GM12878 (cell line): ENCODE data around the gene MYBBP1A. TPM values are rescaled to one million over a fixed set of nuclear protein-coding genes. Genes with fewer than 3 reads are reported as not detected.

ENCODE experiments used
- ATAC-seq: fragments of 200-7000 bp; cut with Tn5 transposase; 3 replicates; pipeline ENCODE4 v1.9.1; 2020; ENCODE audit warnings: mild to moderate bottlenecking, moderate library complexity
- BruUV-seq: library from RNA; stranded (reverse); fragments of 400-500 nt; replicated peaks from 2 replicates; lab custom pipeline; 2021; lab: Mats Ljungman, UMichigan
- CTCF ChIA-PET: fragments of 300-600 bp; sonication (Branson Sonifier 250); formaldehyde crosslinking; extraction: SDS; loops from one replicate; lab custom pipeline; 2021; ENCODE audit warnings: inconsistent platforms; lab: Yijun Ruan, JAX
- POLR2A ChIA-PET: fragments of 350-600 bp; formaldehyde crosslinking; extraction: SDS; loops from one replicate; lab custom pipeline; 2021; ENCODE audit warnings: inconsistent platforms; lab: Charles Lee
- RAD21 ChIA-PET: fragments of 300-600 bp; sonication (Branson Sonifier 250); formaldehyde crosslinking; loops from one replicate; lab custom pipeline; 2023; ENCODE audit warnings: antibody characterized with exemption; ENCODE audit not compliant: unreplicated experiment; lab: Charles Lee
- SMC1A ChIA-PET: fragments of 300-600 bp; sonication (Branson Sonifier 250); formaldehyde crosslinking; loops from one replicate; lab custom pipeline; 2023; ENCODE audit not compliant: unreplicated experiment, uncharacterized antibody; lab: Charles Lee
- DNase-seq: peaks from one replicate; pipeline ENCODE4 v3.0.0-alpha.2; 2011; ENCODE audit warnings: low read depth, low spot score
- FAIRE-seq: peaks from 3 replicates; lab custom pipeline; 2011; peaks lifted over from hg19 to GRCh38; lab: Jason Lieb, UNC
- H2AFZ ChIP-seq: 2 replicates; pipeline ENCODE4 v1.6.0; 2011; ENCODE audit warnings: low read depth, low read length, control low read depth; ENCODE audit not compliant: control insufficient read depth
- H3K27ac ChIP-seq: 2 replicates; pipeline ENCODE4 v1.5.1; 2011; ENCODE audit warnings: control low read depth; ENCODE audit not compliant: control insufficient read depth, insufficient read depth
- H3K27me3 ChIP-seq, 2 experiments: replicated peaks in 1 of 2; 2 replicates each; pipeline versions ENCODE4 v1.6.0 to v1.6.1; 2011; ENCODE audit warnings: low read length in 1 of 2; ENCODE audit not compliant: control insufficient read depth in 2 of 2, insufficient read depth in 2 of 2
- H3K36me3 ChIP-seq, 2 experiments: 2 replicates each; pipeline ENCODE4 v1.5.1; 2011; ENCODE audit warnings: low read length in 1 of 2; ENCODE audit not compliant: control insufficient read depth in 2 of 2, insufficient read depth in 2 of 2
- H3K4me1 ChIP-seq: 2 replicates; pipeline ENCODE4 v1.6.1; 2011; ENCODE audit warnings: mild to moderate bottlenecking, low read length, moderate library complexity, mixed read lengths; ENCODE audit not compliant: control insufficient read depth, insufficient read depth
- H3K4me2 ChIP-seq: 2 replicates; pipeline ENCODE4 v1.6.0; 2011; ENCODE audit warnings: control low read depth; ENCODE audit not compliant: control insufficient read depth, insufficient read depth
- H3K4me3 ChIP-seq: fragments of 200-600 bp; sonication (generic); 2 replicates; pipeline ENCODE4 v1.5.1; 2016
- H3K79me2 ChIP-seq: 2 replicates; pipeline ENCODE4 v1.6.0; 2011; ENCODE audit warnings: low read length; ENCODE audit not compliant: control insufficient read depth, insufficient read depth
- H3K9ac ChIP-seq: 2 replicates; pipeline ENCODE4 v1.8.0; 2011; ENCODE audit warnings: low read length, control low read depth, mixed read lengths; ENCODE audit not compliant: control insufficient read depth, insufficient read depth
- H3K9me3 ChIP-seq: replicated peaks from 3 replicates; pipeline ENCODE4 v1.5.1; 2011; ENCODE audit warnings: mild to moderate bottlenecking, low read length; ENCODE audit not compliant: control insufficient read depth, insufficient read depth
- H4K20me1 ChIP-seq: 2 replicates; pipeline ENCODE4 v1.6.0; 2011; ENCODE audit not compliant: control insufficient read depth, insufficient read depth
- ATF7 ChIP-seq: fragments of 450-650 bp; IDR thresholded peaks from 2 replicates; pipeline ENCODE4 v1.6.1; 2016; ENCODE audit warnings: low read depth, mild to moderate bottlenecking
- CBX3 ChIP-seq: fragments of 200-600 bp; sonication (generic); IDR thresholded peaks from 2 replicates; pipeline ENCODE4 v1.6.1; 2016; ENCODE audit warnings: low read depth, borderline replicate concordance
- EP300 ChIP-seq, 2 experiments: fragments of 150-350 bp in 1 of 2; IDR thresholded peaks; 2 replicates each; pipeline ENCODE4 v1.6.1; 2011 to 2012; ENCODE audit warnings: low read depth in 2 of 2, low read length in 2 of 2, borderline replicate concordance in 1 of 2, improper control_type of control experiment in 1 of 2, inconsistent platforms in 1 of 2; ENCODE audit not compliant: control insufficient read depth in 1 of 2
- MEF2A ChIP-seq: IDR thresholded peaks from 2 replicates; pipeline ENCODE4 v1.6.1; 2011; ENCODE audit warnings: low read depth, mild to moderate bottlenecking, low read length, moderate library complexity; ENCODE audit not compliant: insufficient read depth
- NR2C2 ChIP-seq: IDR thresholded peaks from 2 replicates; pipeline ENCODE4 v1.6.1; 2011; ENCODE audit warnings: borderline replicate concordance, low read depth; ENCODE audit not compliant: control insufficient read depth, insufficient read length
- RELA ChIP-seq: fragments of 450-650 bp; IDR thresholded peaks from 2 replicates; pipeline ENCODE4 v1.8.0; 2014; ENCODE audit warnings: borderline replicate concordance; ENCODE audit not compliant: partially characterized antibody
- SMAD1 ChIP-seq: fragments of 450-650 bp; IDR thresholded peaks from 2 replicates; pipeline ENCODE4 v1.6.1; 2018; ENCODE audit warnings: mild to moderate bottlenecking, low read depth; ENCODE audit not compliant: partially characterized antibody
- SMC3 ChIP-seq: IDR thresholded peaks from 2 replicates; pipeline ENCODE4 v1.6.1; 2011; ENCODE audit warnings: low read length, improper control_type of control experiment, borderline replicate concordance
- YY1 ChIP-seq: IDR thresholded peaks from 2 replicates; pipeline ENCODE4 v1.6.1; 2011; ENCODE audit warnings: low read depth, mild to moderate bottlenecking, low read length
- ZBED1 ChIP-seq: IDR thresholded peaks from 2 replicates; pipeline ENCODE4 v1.6.1; 2016; ENCODE audit warnings: borderline replicate concordance
- WGBS: methylation state at CpG from one replicate; pipeline ENCODE4 v1.1.6; 2016; ENCODE audit warnings: low lambda C conversion rate; ENCODE audit not compliant: insufficient replicate concordance, insufficient coverage; ENCODE audit errors: missing lambda C conversion rate; 5-methylcytosine and 5-hydroxymethylcytosine counted together
- in situ Hi-C: fragments of 300-500 bp; cut with MboI; formaldehyde crosslinking; loops from 9 replicates; pipeline ENCODE4 v1.14.3; 2018; ENCODE audit warnings: mixed read lengths
- intact Hi-C: fragments of 100-400 bp; cut with micrococcal nuclease; formaldehyde crosslinking; loops from one replicate; pipeline ENCODE4 v1.14.2; 2022; ENCODE audit not compliant: unreplicated experiment
- polyA plus RNA-seq, 11 experiments: library from polyadenylated mRNA; depleted of rRNA in 4 of 11; unstranded in 6 of 11; stranded (reverse) in 5 of 11; fragments of >200 nt; fragmentation: Nextera tagmentation in 4 of 11; fragmentation: Illumina TruSeq in 1 of 11; extraction: Ambion mirVana in 4 of 11; extraction: Trizol in 1 of 11; gene quantifications; 1 replicate in 1 of 11; 2 replicates in 10 of 11; pipeline versions ENCODE4 v1.2.1 to v1.2.3, GENCODE V29; 2011 to 2016; ENCODE audit warnings: inconsistent platforms in 2 of 11, missing spikeins in 2 of 11, low read depth in 1 of 11
- total RNA-seq, 4 experiments: library from RNA; depleted of rRNA in 3 of 4; stranded (reverse); fragments of >200 nt in 3 of 4; fragmentation: Illumina TruSeq in 1 of 4; extraction: Trizol in 1 of 4; gene quantifications; 2 replicates each; pipeline versions ENCODE4 v1.2.1 to v1.2.3, GENCODE V29; 2013 to 2021
- TF ChIP-seq, protein P1 (sequence below): IDR thresholded peaks from 2 replicates; pipeline ENCODE4 v1.6.1; 2012; ENCODE audit warnings: improper control_type of control experiment, low read depth, low read length; ENCODE audit not compliant: insufficient replicate concordance
- TF ChIP-seq, protein P2 (sequence below): fragments of 450-650 bp; IDR thresholded peaks from 2 replicates; pipeline ENCODE4 v1.6.1; 2017; ENCODE audit warnings: mild to moderate bottlenecking, moderate library complexity

MYBBP1A gene
- total and polyA plus RNA-seq, 10 of the 15 experiments (the other 5 are each of a cell fraction or from before 2014, with no cell fraction given): 2.5 to 121 (median 71.6) TPM

DNA sequence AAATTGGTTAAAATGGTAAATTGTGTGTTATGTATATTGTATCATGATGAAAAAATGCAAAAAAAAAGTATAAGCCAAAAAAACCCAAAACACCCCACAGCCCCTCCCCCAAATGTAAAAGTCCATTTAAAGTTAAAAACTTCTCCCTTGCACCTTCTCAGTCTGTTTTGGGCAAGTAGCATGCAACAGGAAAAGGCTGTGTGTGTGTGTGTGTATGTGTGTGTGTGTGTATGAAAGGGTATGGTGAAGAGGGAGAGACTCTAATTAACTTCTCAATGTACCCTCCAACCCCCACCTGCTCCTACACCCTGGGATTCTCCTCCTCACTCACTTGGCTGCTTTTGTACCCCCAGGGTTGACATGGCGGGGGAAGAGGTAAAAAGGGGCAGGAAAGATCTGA lies 14.4 kb upstream of the MYBBP1A start (continued):
- TF ChIP-seq, protein P1, sequence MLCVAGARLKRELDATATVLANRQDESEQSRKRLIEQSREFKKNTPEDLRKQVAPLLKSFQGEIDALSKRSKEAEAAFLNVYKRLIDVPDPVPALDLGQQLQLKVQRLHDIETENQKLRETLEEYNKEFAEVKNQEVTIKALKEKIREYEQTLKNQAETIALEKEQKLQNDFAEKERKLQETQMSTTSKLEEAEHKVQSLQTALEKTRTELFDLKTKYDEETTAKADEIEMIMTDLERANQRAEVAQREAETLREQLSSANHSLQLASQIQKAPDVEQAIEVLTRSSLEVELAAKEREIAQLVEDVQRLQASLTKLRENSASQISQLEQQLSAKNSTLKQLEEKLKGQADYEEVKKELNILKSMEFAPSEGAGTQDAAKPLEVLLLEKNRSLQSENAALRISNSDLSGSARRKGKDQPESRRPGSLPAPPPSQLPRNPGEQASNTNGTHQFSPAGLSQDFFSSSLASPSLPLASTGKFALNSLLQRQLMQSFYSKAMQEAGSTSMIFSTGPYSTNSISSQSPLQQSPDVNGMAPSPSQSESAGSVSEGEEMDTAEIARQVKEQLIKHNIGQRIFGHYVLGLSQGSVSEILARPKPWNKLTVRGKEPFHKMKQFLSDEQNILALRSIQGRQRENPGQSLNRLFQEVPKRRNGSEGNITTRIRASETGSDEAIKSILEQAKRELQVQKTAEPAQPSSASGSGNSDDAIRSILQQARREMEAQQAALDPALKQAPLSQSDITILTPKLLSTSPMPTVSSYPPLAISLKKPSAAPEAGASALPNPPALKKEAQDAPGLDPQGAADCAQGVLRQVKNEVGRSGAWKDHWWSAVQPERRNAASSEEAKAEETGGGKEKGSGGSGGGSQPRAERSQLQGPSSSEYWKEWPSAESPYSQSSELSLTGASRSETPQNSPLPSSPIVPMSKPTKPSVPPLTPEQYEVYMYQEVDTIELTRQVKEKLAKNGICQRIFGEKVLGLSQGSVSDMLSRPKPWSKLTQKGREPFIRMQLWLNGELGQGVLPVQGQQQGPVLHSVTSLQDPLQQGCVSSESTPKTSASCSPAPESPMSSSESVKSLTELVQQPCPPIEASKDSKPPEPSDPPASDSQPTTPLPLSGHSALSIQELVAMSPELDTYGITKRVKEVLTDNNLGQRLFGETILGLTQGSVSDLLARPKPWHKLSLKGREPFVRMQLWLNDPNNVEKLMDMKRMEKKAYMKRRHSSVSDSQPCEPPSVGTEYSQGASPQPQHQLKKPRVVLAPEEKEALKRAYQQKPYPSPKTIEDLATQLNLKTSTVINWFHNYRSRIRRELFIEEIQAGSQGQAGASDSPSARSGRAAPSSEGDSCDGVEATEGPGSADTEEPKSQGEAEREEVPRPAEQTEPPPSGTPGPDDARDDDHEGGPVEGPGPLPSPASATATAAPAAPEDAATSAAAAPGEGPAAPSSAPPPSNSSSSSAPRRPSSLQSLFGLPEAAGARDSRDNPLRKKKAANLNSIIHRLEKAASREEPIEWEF: no peak
- TF ChIP-seq MEF2A (no peak), ATF7 (no peak), YY1 (no peak), NR2C2 (no peak)

DNA sequence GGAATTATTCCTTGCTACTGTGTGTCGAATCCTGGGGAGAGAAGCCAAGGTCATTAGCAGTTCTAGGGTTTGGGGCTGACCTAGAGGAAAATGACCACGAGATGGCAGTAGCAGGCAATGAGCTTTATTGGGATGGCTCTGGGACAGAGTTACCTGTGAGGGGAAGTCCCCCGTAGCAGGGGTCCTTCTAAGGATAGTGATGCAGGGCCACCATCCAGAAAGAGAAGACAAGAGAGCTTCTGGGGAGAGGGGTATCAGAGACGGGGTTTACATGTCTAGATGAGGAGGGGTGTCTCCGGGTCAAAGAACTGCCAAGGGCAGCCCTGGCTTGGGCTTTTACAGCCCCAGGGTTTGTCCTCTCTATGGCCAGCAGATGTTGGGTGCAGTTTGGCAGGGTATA lies 11.6 kb upstream of the MYBBP1A start:
- no peaks in the 10 kb centered on the region for H3K36me3 ChIP-seq
- RAD21 ChIA-PET: interaction anchor here (0.5 to 2.2 kb wide), 9 partner anchors 10 to 304 kb away, joined by 3 to 24 read pairs (median 4); no protein-coding TSS in a partner anchor
- no TSS peak for BruUV-seq
- CTCF ChIA-PET: interaction anchor here (0.6 to 6.3 kb wide), 49 partner anchors 12 to 496 kb away, joined by 3 to 135 read pairs (median 4); partner anchors contain the start of genes C17orf107, CHRNE and MYBBP1A
- H3K4me1 ChIP-seq: peaks cover 20% of the 10 kb centered on the region
- no peaks in the 10 kb centered on the region; the same call in 1 of the 3 replicates for H3K9me3 ChIP-seq
- no peak overlapping the region for H3K4me3 ChIP-seq
- 1% methylated on average over 5 of the region's 5 CpGs for WGBS
- FAIRE-seq (peak; percentile 88), DNase-seq (no peak), ATAC-seq (peak; percentile 75)
- H3K79me2 ChIP-seq: no peaks in the 10 kb centered on the region
- no peak overlapping the region for H2AFZ ChIP-seq
- H3K4me2 ChIP-seq: no peak overlapping the region
- SMC1A ChIA-PET: interaction anchor here (0.7 to 2.1 kb wide), 11 partner anchors 31 to 336 kb away, joined by 3 to 31 read pairs (median 3); partner anchors contain the start of genes CHRNE and PELP1
- H3K27me3 ChIP-seq: no peaks in the 10 kb centered on the region
- no peaks in the 10 kb centered on the region for H4K20me1 ChIP-seq
- H3K27ac ChIP-seq: no peak overlapping the region
- POLR2A ChIA-PET: interaction anchor here (0.6 to 0.8 kb wide), 2 partner anchors 12 to 69 kb away, joined by 3 read pairs; partner anchors contain the start of gene MYBBP1A
- intact Hi-C loops: loop anchor here (1.0 to 10.0 kb wide), 3 partner anchors 60 to 322 kb away; no protein-coding TSS in a partner anchor
- in situ Hi-C loops: loop anchor here (5.0 kb wide), 1 partner anchor 56 kb away; no protein-coding TSS in a partner anchor
- H3K9ac ChIP-seq: no peak overlapping the region
- TF ChIP-seq SMAD1 (no peak), NR2C2 (no peak), EP300 (IDR thresholded peaks at IDR 0.05; ENCODE audit: borderline replicate concordance in 1 of 2, control insufficient read depth in 1 of 2, low read depth in 2 of 2, low read length in 2 of 2) (no peak), RELA (no peak), ZBED1 (no peak), SMC3 (peak; percentile 77), CBX3 (no peak)
- TF ChIP-seq, protein P2, sequence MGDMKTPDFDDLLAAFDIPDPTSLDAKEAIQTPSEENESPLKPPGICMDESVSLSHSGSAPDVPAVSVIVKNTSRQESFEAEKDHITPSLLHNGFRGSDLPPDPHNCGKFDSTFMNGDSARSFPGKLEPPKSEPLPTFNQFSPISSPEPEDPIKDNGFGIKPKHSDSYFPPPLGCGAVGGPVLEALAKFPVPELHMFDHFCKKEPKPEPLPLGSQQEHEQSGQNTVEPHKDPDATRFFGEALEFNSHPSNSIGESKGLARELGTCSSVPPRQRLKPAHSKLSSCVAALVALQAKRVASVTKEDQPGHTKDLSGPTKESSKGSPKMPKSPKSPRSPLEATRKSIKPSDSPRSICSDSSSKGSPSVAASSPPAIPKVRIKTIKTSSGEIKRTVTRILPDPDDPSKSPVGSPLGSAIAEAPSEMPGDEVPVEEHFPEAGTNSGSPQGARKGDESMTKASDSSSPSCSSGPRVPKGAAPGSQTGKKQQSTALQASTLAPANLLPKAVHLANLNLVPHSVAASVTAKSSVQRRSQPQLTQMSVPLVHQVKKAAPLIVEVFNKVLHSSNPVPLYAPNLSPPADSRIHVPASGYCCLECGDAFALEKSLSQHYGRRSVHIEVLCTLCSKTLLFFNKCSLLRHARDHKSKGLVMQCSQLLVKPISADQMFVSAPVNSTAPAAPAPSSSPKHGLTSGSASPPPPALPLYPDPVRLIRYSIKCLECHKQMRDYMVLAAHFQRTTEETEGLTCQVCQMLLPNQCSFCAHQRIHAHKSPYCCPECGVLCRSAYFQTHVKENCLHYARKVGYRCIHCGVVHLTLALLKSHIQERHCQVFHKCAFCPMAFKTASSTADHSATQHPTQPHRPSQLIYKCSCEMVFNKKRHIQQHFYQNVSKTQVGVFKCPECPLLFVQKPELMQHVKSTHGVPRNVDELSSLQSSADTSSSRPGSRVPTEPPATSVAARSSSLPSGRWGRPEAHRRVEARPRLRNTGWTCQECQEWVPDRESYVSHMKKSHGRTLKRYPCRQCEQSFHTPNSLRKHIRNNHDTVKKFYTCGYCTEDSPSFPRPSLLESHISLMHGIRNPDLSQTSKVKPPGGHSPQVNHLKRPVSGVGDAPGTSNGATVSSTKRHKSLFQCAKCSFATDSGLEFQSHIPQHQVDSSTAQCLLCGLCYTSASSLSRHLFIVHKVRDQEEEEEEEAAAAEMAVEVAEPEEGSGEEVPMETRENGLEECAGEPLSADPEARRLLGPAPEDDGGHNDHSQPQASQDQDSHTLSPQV: no peak
